SW480 (cell line): ENCODE results near the gene HSPH1.

ENCODE experiments used
- DNase-seq: peaks from one replicate; pipeline ENCODE4 v3.0.0-alpha.2; 2016; ENCODE audit warnings: low spot score

Gene HSPH1

DNA sequence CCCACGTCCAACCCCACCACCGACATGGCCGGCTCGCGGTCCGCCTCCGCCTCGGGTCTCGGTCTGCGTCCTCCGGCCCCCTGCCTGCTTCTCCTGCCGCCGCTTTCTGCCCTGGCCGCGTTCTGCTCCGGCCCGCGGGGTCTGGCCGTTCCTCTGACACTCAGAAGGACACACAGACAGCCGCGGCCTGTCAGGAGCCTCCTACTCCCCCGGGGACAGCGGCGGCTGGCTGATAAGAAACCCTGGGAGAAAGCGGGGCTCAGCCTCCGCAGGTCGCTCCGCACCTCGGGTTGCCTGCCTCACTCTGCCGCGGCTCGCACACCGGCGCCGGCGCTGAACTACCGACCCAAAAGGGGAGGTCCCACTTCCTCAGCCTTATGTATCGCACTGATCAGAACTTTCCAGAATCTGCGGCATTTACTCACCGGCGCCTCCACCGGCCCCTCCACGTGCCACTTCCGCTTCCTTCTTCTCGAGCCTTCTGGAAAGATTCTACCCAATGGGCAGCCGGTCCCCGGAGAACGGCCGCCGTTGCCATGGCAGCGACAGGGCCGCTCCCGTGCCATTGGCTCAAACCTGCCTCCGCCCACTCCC, at the start of gene HSPH1:
HSPH1 (minus strand) TSS at position 348 of the 594 bp plus-strand sequence; CDS start at position 26, 322 bp downstream.
- DNase-seq = peak; percentile 99

DNA sequence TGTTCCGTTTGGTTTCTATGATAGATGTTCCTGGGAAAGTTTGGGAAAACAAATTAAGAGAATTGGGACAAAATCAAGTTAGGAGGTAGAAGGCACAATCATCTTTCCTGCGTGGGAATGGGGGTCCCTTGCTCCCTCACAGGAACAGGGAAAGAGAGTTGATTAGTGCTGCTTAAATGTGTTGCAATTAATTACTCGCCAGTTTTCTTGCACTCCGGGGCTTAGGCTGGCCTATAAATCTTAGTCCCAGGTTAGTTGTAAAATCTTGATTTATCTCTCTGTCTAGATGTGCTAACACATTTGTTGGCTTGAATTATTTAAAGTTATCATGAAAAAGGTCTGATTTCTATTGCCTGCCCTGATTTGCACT, 48.1 kb upstream of the HSPH1 start:
- no peak for DNase-seq

DNA sequence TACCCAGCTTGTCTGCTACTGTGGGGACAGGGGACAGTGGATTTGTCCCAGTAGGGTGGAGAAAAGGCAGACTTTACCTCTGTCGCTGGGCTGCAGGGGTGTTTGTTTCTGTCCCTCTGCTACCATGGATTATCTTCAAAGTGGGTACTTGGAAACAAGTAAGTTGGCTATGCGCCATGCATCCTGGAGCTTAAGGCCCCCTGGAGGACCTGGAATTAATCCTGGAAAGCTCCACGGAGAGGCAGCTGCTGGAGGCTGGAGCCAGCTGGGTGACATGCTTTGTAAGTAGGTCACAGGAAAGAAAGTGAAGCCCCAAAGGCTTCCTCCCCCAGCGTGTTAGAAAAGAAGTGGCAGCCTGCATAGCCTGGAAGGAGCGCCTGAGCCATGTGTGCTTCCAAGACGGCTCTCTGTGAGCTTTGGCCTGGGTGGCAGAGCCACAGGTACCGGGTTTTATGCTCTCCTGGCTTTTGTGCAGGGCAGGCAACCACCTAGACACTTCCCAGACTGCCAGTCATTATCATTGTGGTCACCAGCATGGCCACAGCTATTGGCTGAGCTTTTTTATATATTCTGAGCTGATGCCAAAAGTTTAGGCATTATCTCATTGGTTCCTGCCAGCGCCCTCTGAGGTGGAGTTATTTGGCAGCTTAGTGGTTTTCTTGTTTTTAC, 47.6 kb upstream of the HSPH1 start:
- DNase-seq = no peak

DNA sequence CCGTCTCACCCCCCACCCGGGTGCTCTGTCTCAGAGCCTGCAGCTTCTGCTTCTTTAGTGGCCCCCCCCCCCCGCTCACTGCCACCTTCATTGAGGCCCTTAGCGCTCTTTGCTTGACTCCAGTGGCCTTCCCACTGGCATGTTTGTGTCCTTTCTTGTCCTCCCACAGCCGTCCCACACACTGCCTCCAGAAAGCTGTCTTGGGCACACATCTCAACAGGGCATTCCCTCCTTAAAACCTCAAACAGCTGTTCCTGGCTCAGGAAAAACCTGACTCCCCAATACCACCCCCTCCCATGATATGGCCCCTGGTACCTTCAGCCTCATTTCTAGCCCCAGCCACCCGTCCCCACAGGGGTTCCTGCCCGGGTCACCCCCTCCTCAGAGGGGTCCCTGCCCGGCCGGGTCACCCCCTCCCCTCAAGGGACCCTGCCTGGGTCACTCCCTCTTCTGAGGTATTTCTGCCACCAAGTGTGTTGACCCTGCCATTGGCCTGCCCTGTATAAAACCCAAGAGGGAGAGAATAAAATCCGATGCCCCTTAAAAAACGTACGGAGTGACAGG, 46.9 kb upstream of the HSPH1 start:
- no peak for DNase-seq

DNA sequence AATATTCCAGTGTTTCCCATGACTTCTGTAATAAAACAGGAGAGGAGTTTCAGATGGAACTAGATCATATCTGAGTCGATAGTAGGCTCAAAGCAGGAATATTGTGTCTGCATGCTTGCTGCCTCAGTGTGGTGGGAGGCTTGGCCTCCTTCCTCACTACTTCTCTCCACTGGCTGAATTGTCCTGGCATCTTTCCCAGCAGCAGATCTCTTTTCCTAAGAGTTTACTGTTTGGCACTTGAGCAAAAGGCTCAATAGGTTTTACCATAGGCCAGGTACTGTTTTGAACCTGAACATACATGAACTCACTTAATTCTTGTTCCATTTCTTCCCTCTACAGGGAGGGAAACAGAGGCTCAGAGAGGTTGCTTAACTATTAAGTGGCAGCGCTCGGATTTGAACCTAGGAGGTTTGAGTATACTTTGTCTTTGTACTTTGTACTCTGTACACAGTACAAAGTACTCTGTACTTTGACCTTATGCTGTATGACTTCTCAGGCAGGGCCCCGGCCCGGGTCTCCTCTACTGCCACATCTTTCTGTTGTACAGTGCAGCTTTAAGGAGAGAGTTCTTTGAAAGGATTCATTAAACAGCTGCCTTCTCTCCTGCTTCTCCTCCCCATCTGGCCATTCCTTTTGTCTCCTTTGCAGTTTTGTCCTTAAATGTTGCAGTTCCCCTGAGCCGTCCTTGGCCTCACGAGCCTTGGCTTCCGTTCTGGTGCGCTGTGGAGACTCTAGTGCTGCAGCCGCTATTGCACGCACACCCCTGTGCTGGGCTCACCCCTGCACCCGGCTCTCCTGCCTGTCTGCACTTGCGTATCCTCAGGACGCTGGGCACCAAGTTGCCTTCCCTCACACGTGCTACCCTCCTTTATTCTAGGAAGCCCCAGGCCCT, 46.2 kb upstream of the HSPH1 start:
- no peak for DNase-seq

GRCh38 chr13:31204592-31204991, 42.9 kb upstream of the HSPH1 start:
- DNase-seq = peak; percentile 72

GRCh38 chr13:31201341-31202031, 39.8 kb upstream of the HSPH1 start:
- DNase-seq = no peak

DNA sequence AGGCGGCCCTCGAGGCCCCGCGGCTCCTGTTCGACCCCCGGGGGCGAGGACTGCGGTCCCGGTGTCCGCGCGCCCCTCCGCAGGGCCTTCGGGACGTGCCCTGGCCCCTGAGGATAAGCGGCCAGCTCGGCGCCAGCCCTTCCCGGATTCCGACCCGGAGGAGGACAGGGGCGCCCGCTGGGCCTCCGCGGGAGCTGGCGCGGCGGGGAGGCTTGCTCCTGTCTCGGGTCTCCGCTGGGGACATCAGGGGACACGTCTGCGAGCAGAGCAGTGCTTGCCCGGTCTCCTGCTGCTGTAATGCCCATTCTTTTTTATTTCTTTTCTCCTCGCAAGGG, 38.9 kb upstream of the HSPH1 start:
- peak; percentile 61 for DNase-seq

- peak; percentile 83 for DNase-seq
These were observed 38.3 kb upstream of the HSPH1 start, which contains the start of gene B3GLCT for GRCh38 chr13:31199849-31200636. TSS of gene B3GLCT (plus strand) at chr13:31199975. CDS start at chr13:31200085, 110 bp downstream.

DNA sequence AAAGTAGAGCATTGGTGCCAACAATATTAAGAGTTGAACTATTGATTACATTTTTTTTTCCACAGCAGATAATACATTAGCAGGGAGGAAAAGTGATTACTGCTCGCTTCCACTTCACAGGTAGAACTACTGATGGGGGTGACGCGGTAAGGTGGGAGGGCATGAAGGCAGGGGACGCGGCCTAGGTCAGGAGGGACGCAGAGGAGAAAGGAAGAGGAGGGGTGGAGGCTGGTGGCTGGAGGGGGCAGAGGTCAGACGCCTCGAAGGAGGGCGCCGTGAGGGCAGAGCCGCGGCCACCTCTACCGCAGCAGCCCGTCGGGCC, 37.8 kb upstream of the HSPH1 start:
- DNase-seq = no peak

GRCh38 chr13:31198519-31198918, 36.8 kb upstream of the HSPH1 start:
- DNase-seq = no peak

- DNase-seq = no peak
These were observed 35.3 kb upstream of the HSPH1 start for GRCh38 chr13:31196992-31197391.

- DNase-seq = no peak
These were observed 33.9 kb upstream of the HSPH1 start for GRCh38 chr13:31195616-31196015.

DNA sequence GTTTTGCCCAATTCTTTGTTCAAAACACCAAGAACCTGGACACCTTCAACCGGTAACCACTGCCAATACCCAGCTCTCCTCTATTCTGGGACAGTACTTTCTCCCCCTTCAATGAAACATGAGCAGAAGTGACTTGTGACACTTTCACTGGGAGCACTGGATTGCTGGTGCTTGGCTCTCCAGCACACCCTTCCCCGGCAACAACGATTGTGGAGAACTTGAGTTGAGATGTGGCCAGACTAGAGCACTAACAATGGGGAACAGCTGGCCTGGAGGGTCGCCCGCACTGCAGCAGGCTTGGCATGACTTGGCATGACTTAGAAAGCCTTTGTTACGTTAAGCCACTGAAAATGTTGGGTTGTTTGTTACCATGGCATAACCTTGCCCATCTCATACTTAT, 30.6 kb upstream of the HSPH1 start:
- no peak for DNase-seq

- DNase-seq = no peak
These were observed 30.0 kb upstream of the HSPH1 start for GRCh38 chr13:31191748-31192147.

DNA sequence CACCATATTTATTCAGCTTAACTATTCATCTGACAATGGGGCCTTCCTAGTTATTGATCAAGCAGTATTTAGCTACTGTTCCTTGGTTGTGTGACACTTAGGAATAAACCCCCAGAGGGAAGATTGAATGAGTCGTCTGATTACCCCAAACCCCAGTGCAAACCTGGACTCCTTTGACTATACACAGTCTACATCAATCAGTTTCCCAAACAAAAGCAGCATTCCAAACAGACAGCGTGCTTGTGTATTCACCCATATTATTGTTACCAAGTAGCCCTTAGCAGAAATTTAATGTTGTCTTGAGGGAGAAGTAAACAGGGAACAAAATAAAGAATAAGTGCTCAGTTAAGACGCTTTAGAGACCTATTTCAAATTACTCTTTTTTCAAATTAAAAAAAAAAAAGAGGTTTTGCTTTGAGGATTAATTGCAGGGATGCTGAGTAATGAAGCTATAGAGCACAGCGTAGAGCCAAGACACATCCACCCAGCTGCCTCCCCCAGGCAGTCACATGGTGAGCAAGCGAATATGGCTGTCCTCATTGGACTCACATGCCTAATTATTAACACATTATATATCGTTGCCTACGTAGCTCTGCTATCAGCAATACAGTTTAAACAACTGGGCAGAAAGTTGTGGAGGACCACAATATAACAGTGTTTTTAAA, 23.4 kb upstream of the HSPH1 start:
- no peak for DNase-seq

GRCh38 chr13:31184451-31184850, 22.7 kb upstream of the HSPH1 start:
- DNase-seq = no peak

DNA sequence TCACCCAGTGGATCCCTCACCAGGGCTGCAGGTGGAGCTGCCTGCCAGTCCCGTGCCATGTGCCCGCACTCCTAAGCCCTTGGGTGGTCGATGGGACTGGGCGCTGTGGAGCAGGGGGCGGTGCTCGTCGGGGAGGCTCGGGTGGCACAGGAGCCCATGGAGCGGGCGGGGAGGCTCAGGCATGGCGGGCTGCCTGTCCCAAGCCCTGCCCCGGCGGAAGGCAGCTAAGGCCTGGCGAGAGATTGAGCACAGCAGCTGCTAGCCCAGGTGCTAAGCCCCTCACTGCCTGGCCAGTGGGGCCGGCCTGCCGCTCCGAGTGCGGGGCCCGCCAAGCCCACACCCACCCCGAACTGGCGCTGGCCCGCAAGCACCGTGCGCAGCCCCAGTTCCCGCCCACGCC, 21.3 kb upstream of the HSPH1 start:
- DNase-seq = no peak

DNA sequence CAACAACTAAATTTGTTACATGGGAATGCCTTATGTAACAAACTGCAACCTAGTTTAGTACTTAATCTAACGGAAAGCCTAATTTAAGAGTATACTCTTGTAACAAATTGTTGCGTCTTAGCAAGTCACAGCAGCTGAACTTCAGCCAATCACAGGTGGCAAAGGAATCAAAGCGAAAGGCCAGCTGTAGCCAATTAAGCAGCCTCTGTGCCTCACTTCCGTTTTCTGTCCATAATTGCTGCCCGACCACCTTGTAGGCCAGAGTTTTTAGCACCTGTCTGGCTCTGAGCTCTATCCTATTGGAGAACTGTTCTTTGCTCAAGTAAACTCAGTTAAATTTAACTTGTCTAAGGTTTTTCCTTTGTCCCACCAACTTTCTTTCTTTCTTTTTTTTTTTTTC, 18.1 kb upstream of the HSPH1 start:
- DNase-seq = no peak

DNA sequence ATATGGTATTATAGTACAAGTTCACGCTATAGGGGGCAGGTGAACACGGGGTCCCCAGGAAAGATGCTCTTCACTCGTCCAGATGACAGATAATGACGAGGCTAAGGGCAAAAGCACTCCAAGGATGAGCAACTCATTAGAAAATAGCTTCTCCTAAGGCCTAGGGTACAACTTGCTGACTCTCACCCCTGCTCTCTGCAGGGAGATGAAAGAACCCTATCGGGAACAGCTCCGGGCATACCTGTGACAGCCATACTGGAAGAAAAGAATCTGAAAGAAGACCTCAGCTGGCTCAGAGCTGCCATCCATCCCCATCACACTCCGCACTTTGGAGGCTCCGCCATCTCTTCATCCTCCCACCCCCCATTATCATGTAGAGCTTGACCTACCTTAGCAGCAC, 17.5 kb upstream of the HSPH1 start:
- no peak for DNase-seq
